Epidermal melanocyte (primary cell): Measurements from ENCODE around the gene ADAMTS17.

Source experiments
- DNase-seq: peaks from one replicate; pipeline ENCODE4 v3.0.0; 2011; ENCODE audit warnings: low spot score; ENCODE audit not compliant: insufficient read length

ADAMTS17 gene, protein sequence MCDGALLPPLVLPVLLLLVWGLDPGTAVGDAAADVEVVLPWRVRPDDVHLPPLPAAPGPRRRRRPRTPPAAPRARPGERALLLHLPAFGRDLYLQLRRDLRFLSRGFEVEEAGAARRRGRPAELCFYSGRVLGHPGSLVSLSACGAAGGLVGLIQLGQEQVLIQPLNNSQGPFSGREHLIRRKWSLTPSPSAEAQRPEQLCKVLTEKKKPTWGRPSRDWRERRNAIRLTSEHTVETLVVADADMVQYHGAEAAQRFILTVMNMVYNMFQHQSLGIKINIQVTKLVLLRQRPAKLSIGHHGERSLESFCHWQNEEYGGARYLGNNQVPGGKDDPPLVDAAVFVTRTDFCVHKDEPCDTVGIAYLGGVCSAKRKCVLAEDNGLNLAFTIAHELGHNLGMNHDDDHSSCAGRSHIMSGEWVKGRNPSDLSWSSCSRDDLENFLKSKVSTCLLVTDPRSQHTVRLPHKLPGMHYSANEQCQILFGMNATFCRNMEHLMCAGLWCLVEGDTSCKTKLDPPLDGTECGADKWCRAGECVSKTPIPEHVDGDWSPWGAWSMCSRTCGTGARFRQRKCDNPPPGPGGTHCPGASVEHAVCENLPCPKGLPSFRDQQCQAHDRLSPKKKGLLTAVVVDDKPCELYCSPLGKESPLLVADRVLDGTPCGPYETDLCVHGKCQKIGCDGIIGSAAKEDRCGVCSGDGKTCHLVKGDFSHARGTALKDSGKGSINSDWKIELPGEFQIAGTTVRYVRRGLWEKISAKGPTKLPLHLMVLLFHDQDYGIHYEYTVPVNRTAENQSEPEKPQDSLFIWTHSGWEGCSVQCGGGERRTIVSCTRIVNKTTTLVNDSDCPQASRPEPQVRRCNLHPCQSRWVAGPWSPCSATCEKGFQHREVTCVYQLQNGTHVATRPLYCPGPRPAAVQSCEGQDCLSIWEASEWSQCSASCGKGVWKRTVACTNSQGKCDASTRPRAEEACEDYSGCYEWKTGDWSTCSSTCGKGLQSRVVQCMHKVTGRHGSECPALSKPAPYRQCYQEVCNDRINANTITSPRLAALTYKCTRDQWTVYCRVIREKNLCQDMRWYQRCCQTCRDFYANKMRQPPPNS

GRCh38 chr15:100341750-100342560 lies at the start of gene ADAMTS17:
TSS of gene ADAMTS17 (minus strand) at chr15:100341975. CDS start at chr15:100341899, 76 bp downstream.
- DNase-seq: peak; percentile 80

GRCh38 chr15:100385300-100386050 lies 43.7 kb upstream of the ADAMTS17 start:
- no peak for DNase-seq

DNA sequence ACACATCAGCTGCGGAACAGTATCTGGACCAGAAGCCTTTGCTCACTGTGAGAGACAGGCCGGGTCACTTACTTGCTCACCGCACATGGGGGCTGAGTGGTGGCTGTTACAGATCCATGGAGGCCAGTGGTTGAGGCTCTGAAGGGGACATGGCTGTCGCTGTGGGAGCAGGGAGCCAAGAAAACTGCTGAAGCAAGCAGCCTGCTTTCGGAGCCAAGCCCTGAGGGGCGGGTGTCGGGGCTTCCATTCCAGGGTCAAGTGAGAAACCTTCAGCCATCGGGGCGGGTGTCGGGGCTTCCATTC lies 42.3 kb upstream of the ADAMTS17 start:
- DNase-seq: no peak

GRCh38 chr15:100383302-100384107 lies 41.7 kb upstream of the ADAMTS17 start:
- no peak for DNase-seq

DNA sequence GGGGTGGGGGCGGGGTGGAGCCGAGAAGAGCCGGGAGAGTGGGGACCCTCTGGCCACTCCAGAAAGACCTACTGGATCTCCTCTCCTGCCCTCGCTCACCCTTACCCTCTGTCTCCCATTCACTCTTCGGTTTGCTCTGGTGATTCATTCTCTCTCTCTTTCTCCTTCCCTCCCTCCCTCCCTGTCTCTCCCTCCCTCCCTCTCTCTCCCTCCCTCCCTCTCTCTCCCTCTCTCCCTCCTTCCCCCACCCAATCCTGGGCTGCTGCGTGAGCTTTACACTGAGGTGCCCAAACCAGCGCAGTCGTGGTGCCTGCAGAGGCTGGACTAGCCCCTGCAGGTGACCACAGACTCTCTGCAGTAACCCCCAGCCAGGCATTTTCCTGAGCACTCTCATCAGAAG lies 32.2 kb upstream of the ADAMTS17 start:
- no peak for DNase-seq

- DNase-seq: no peak
These were observed 31.5 kb upstream of the ADAMTS17 start for GRCh38 chr15:100373120-100373896.

DNA sequence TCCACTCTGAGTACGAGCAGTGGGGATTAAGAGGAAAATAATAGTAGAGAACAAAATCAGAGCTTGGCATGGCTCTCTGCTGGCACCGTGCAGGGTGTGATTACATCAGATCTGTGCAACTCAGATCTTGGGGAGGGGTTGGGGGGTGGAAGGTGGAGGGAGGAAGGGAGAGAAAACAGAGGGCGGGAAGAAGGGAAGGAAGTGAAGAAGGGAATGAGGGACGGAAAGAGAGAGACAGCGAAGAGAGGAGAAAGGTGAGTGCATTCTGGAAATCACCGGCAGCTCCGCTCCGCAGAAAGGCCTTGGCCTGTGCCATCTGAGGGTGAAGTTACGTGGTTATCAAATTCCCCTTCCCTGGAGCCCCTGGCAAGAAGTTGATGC lies 31.0 kb upstream of the ADAMTS17 start:
- no peak for DNase-seq

- no peak for DNase-seq
These were observed 13.6 kb upstream of the ADAMTS17 start for GRCh38 chr15:100355342-100355741.

DNA sequence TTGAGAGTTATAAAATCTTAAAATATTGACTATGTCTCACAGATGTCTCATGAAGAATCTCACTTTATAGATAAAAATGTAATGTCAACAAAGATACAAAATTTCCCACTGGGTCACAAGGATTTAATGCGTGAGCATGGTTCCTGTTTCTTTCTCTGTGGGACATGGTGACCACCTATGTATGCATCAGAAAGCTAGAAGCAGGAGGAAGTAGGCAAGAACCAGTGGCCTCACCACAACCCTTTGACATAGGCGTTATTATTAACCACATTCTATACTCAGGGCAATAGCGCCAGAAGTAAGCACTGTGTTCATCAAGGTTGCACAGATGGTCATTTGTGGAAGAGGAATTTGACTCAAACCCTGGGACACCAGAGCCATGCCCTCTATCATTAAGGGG lies 11.7 kb upstream of the ADAMTS17 start:
- DNase-seq: no peak

- DNase-seq: no peak
These were observed 8.9 kb upstream of the ADAMTS17 start for GRCh38 chr15:100350434-100351226.

- peak; percentile 81 for DNase-seq
These were observed 8.1 kb upstream of the ADAMTS17 start for GRCh38 chr15:100349696-100350433.

DNA sequence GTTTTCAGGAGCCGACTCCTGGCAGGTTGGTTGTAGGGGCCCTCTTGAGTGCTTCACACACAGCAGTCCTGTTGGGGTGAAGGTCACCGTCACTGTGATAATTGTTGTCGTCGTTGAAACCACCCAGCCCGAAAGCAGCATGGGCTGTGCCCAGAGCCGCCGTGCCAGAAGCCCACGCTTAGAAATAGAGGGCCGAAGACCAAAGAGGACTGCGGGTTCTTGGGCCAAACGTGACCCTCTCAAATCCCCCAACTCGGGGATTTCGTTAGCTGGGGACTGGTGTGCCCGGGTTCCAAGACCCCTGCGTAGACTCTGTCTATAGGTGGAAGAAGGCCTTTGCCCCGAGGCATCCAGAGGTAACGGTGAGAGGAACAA lies 7.5 kb upstream of the ADAMTS17 start:
- DNase-seq: no peak

GRCh38 chr15:100348578-100348977 lies 6.8 kb upstream of the ADAMTS17 start:
- DNase-seq: no peak

GRCh38 chr15:100346866-100347512 lies 5.2 kb upstream of the ADAMTS17 start:
- DNase-seq: no peak

GRCh38 chr15:100345438-100345837 lies 3.7 kb upstream of the ADAMTS17 start:
- no peak for DNase-seq

DNA sequence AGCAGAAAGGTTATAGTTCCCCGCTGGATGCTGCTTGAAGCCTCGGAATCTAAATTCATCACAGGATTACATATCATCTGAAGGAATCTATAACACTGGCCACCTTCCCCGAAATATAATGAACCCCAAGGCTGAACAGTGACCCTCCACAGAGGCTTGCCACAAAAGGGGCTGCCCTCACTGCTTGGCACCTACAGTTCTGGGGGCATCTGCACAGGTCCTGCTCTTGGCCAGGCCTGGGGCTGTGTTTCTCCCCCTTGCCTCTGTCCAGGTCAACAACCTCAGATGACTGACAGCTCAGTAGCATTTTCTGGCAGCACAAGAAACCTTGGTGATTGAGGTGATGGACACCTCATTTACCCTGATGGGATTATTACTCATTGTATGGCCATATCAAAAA lies 1.5 kb upstream of the ADAMTS17 start:
- DNase-seq: no peak

- no peak for DNase-seq
These were observed 481 bp downstream of the ADAMTS17 start for GRCh38 chr15:100341239-100341749.
